ENCODE measurements around the gene PARD3B.

DNA sequence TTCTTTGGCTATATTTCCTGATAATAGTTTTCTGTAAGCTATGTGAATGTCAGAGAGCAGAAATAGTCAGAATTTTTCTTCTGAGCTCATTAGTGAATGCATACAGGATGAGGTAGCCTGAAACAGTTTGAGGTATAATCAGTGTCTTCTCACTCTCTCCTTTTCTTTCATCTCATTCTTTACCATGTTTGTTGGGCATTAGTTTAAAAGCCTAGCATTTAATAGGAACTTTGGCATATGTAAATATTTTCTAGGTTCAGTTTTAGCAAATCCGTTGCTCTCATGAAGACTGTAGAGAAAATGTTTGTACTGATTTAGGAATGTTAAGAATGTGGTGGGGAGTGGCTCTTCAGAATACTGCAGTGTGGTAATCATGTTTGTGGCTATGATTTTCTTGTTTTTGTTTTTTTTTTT is 119.4 kb downstream of the PARD3B start:
- TF ChIP-seq, protein P1, sequence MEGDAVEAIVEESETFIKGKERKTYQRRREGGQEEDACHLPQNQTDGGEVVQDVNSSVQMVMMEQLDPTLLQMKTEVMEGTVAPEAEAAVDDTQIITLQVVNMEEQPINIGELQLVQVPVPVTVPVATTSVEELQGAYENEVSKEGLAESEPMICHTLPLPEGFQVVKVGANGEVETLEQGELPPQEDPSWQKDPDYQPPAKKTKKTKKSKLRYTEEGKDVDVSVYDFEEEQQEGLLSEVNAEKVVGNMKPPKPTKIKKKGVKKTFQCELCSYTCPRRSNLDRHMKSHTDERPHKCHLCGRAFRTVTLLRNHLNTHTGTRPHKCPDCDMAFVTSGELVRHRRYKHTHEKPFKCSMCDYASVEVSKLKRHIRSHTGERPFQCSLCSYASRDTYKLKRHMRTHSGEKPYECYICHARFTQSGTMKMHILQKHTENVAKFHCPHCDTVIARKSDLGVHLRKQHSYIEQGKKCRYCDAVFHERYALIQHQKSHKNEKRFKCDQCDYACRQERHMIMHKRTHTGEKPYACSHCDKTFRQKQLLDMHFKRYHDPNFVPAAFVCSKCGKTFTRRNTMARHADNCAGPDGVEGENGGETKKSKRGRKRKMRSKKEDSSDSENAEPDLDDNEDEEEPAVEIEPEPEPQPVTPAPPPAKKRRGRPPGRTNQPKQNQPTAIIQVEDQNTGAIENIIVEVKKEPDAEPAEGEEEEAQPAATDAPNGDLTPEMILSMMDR (IDR thresholded peaks at IDR 0.05) = no peak
- no peak for TF ChIP-seq POLR2A (IDR thresholded peaks at IDR 0.05)
